ENCODE results near the gene MAP6D1. TPM values are rescaled to one million over a fixed set of nuclear protein-coding genes. Genes with fewer than 3 reads are reported as not detected.
A peak's percentile ranks its signal among the peaks of the same experiment; 100 is the strongest.
"Not testable (repeated sequence)": the region's sequence is repeated elsewhere in the genome, so short reads cannot be mapped to it uniquely, and the experiment has no call there.

MAP6D1 gene
- total RNA-seq, 1 experiment from 2014 or later = 1.7 TPM

- DNase-seq (ENCODE audit: low read depth) = no peak
These were observed 25.9 kb downstream of the MAP6D1 start for GRCh38 chr3:183799461-183799860.

- no peak for DNase-seq (ENCODE audit: low read depth)
These were observed 27.4 kb downstream of the MAP6D1 start for GRCh38 chr3:183797996-183798395.

- DNase-seq (ENCODE audit: low read depth) = no peak
These were observed 29.0 kb downstream of the MAP6D1 start for GRCh38 chr3:183796372-183796771.

- no peak for DNase-seq (ENCODE audit: low read depth)
These were observed 30.9 kb downstream of the MAP6D1 start for GRCh38 chr3:183794452-183794851.

GRCh38 chr3:183792976-183793375 lies 32.4 kb downstream of the MAP6D1 start:
- DNase-seq (ENCODE audit: low read depth) = no peak

DNA sequence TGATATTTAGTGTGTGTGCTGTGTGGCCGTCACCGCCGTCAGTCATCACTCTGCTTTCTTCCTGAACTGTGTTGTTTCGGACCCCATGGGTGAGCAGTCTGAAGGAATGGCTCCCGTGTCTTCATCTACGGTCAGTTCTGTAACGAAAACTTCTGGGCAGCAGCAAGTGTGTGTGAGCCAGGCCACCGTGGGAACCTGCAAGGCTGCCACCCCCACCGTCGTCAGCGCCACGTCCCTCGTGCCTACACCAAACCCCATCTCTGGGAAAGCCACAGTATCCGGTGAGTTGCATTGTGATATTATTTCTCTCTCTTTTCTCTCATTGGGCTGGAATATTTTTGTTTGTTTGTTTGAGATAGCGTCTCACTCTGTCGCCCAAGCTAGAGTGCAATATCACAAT lies 34.7 kb downstream of the MAP6D1 start:
- no peak for DNase-seq (ENCODE audit: low read depth)

DNA sequence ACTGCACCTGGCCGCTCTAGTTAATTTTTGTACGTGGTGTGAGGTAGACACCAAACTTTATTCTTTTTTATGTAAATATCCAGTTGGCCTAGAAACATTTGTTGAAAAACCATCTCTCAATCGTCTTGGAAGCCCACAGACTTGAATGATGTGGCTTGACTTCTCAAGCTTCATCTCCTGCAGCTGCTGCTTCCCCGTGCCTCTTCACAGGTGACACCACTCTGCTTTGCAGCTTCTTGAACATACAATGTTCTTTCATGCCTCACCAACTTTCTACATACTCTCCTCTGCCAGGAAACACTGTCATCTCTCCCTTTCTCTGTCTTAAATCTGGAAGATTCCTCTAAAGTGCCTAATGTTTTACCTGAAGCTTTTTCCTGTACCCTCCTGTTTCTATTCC lies 35.6 kb downstream of the MAP6D1 start:
- DNase-seq (ENCODE audit: low read depth) = no peak

GRCh38 chr3:183784503-183784902 lies 40.9 kb downstream of the MAP6D1 start:
- not testable (repeated sequence) for DNase-seq (ENCODE audit: low read depth)

- no peak for DNase-seq (ENCODE audit: low read depth)
These were observed 42.7 kb downstream of the MAP6D1 start for GRCh38 chr3:183782576-183783276.

DNA sequence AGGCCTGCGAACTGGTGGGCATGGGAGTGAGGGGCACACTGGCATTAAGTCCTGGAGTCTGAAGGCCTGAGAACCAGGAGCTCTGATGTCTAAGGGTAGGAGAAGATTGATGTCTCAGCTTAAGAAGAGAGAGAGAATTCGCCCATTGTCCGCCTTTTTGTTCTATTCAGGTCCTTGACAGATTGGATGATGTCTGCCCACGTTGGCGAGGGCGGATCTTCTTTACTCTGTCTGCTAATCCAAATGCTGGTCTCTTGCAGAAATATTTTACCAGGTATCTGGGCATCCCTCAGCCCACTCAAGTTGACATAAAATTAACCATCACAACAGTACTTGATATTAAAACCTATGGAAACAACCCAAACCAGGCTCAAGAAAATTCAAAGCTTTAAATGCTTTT lies 44.1 kb downstream of the MAP6D1 start:
- DNase-seq (ENCODE audit: low read depth) = no peak

DNA sequence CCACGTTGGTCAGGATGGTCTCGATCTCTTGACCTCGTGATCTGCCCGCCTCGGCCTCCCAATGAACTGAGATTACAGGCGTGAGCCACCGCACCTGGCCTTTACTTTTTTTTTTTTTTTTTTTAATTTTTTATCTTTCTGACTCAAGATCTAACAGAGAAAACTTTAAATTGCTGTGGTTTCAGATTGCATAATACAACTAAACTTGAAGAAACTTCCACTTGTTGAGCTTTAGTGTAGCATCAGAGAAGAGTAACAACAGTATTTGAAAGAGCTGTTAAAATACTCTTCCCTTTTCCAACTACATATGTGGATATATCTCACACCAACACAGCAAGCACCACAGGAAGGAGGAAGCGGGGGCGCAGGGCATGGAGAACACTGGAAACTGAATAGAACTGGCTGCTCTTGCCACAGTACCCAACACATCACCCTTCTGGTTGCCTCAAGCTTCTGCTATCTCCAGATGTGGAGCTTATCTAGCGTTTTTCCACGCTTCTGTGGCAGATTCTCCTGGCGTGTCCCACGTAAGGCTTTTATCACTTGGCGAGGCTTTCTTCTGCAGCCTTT lies 45.4 kb downstream of the MAP6D1 start:
- DNase-seq (ENCODE audit: low read depth) = no peak

DNA sequence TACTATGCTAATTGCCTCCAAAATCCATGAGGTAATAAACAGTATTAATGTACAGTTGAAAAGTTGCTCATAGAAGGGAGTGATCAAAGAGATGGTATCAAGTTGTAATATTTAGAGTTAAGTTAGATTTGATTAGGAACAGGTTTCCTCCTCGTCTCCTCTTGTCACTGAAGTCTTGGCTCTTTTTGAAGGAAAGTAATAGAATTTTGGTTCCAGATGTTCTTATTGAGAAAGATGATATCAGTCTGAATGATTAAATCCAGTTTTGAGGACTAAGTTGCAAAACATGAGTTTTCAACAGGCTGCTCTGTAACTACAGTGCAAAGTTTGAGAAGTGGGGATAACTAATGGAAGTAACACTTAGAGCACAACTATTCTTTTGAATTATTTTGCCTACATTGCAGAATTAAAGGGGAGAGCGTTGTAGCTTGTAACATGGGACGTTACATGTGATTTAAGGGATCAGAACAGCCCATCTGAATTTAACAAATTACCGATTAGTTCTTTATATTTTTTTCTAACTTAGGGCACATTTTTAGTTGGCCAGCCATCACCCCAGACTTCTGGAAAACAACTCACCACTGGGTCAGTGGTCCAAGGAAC lies 48.3 kb downstream of the MAP6D1 start:
- no peak for DNase-seq (ENCODE audit: low read depth)

- DNase-seq (ENCODE audit: low read depth) = not testable (repeated sequence)
These were observed 48.9 kb downstream of the MAP6D1 start for GRCh38 chr3:183776451-183776850.

- DNase-seq (ENCODE audit: low read depth) = no peak
These were observed 49.6 kb downstream of the MAP6D1 start for GRCh38 chr3:183775781-183776180.

- no peak for DNase-seq (ENCODE audit: low read depth)
These were observed 50.7 kb downstream of the MAP6D1 start for GRCh38 chr3:183774631-183775030.

- no peak for DNase-seq (ENCODE audit: low read depth)
These were observed 55.9 kb downstream of the MAP6D1 start for GRCh38 chr3:183769453-183769852.

GRCh38 chr3:183768114-183768513 lies 57.3 kb downstream of the MAP6D1 start:
- DNase-seq (ENCODE audit: low read depth) = no peak

GRCh38 chr3:183766745-183767606 lies 58.4 kb downstream of the MAP6D1 start:
- DNase-seq (ENCODE audit: low read depth) = peak; percentile 74

DNA sequence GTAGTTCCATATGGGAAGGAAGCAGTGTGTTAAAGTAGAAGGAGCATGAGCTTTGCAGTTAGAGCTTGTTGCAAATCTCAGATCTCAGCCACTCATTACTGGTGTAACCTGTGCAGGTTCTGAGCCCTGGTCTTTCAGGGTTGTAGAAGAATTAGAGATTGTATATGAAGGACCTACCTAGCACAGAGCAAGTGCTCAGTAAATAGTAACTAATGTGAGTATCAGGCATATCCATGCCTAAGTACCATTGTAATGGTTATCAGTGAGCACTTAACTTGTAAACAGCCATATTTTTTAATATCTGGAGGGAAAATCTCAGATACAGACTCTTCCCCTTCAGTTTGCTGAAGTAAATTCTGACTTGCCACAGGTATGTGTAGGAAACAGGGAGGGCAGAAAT lies 59.3 kb downstream of the MAP6D1 start:
- no peak for DNase-seq (ENCODE audit: low read depth)

All from Daoy (cell line).